ENCODE data around the gene SPOCK1. TPM values are rescaled to one million over a fixed set of nuclear protein-coding genes. Genes with fewer than 3 reads are reported as not detected.

The SPOCK1 gene
- total and polyA plus RNA-seq, 2 experiments from 2014 or later: 8.2 to 10.5 TPM

GRCh38 chr5:137283801-137284200 lies 215.3 kb downstream of the SPOCK1 start:
- Histone ChIP-seq H3K4me1 (ENCODE audit: insufficient read depth) (no peaks in the 10 kb centered on the region; the same call in 1 of the 2 replicates), H3K36me3 (ENCODE audit: insufficient read depth) (no peaks in the 10 kb centered on the region), H3K27ac (ENCODE audit: low read depth) (no peak overlapping the region), H3K79me2 (replicated peaks; ENCODE audit: insufficient read depth) (no peaks in the 10 kb centered on the region), H3K9me2 (ENCODE audit: insufficient read depth) (peaks cover 7% of the 10 kb centered on the region; the same call in 1 of the 2 replicates), H3K4me2 (no peak overlapping the region), H3F3A (replicated peaks; ENCODE audit: low read depth) (no peaks in the 10 kb centered on the region), H3K4me3 (no peak overlapping the region), H4K20me1 (replicated peaks; ENCODE audit: insufficient read depth) (no peaks in the 10 kb centered on the region), H2AFZ (no peak overlapping the region), H3K27me3 (ENCODE audit: insufficient read depth) (no peaks in the 10 kb centered on the region)
- Mint-ChIP-seq H3K27me3 (ENCODE audit: insufficient read depth, low read depth, poor library complexity) (peaks cover 3% of the 10 kb centered on the region), H3K36me3 (ENCODE audit: low read depth) (no peaks in the 10 kb centered on the region), H3K27ac (no peak overlapping the region), H3K4me3 (no peak overlapping the region), H3K9me3 (no peaks in the 10 kb centered on the region; the same call in 2 of the 3 replicates), H3K4me1 (peaks cover 9% of the 10 kb centered on the region)
- ATAC-seq (no peak), DNase-seq (ENCODE audit: low spot score) (no peak)
- no peak for TF ChIP-seq REST (IDR thresholded peaks at IDR 0.05; ENCODE audit: unreplicated experiment)
- TF ChIP-seq ETS1 (IDR thresholded peaks at IDR 0.05): no peak
- TF ChIP-seq NANOG (IDR thresholded peaks at IDR 0.05; ENCODE audit: borderline replicate concordance): no peak
- TF ChIP-seq POLR2AphosphoS5 (IDR thresholded peaks at IDR 0.05; ENCODE audit: low read depth): no peak
- no peak for TF ChIP-seq EZH2 (IDR thresholded peaks at IDR 0.05; ENCODE audit: low read depth, unreplicated experiment)
- no peak for TF ChIP-seq ZNF462 (CRISPR knock-in tag; IDR thresholded peaks at IDR 0.05)
- TF ChIP-seq JUNB (IDR thresholded peaks at IDR 0.05; ENCODE audit: unreplicated experiment): no peak

All from GM23338 (cell line).